WTC11 (cell line): ENCODE measurements around the gene SBK1. TPM values are rescaled to one million over a fixed set of nuclear protein-coding genes. Genes with fewer than 3 reads are reported as not detected.

ENCODE experiments used
- ATAC-seq: fragments of 200-7000 bp; cut with Tn5 transposase; 2 replicates; pipeline ENCODE4 v1.10.0; 2021; ENCODE audit warnings: mild to moderate bottlenecking, moderate library complexity
- CTCF ChIA-PET: fragments of 300-600 bp; sonication (Branson Sonifier 250); formaldehyde crosslinking; loops from one replicate; lab custom pipeline; 2021; ENCODE audit warnings: antibody characterized with exemption; lab: Charles Lee
- POLR2A ChIA-PET: fragments of 350-600 bp; sonication (Branson Sonifier 250); formaldehyde crosslinking; loops from one replicate; lab custom pipeline; 2021; ENCODE audit warnings: antibody characterized with exemption; lab: Charles Lee
- DNase-seq: peaks from one replicate; pipeline ENCODE4 v3.0.0; 2021; ENCODE audit warnings: low spot score
- H3K27ac Mint-ChIP-seq: 2 replicates; pipeline ENCODE4 v1.8.0; 2021; ENCODE audit warnings: mixed read lengths
- H3K27me3 Mint-ChIP-seq: 2 replicates; pipeline ENCODE4 v1.8.0; 2021; ENCODE audit warnings: low read depth, mild to moderate bottlenecking, moderate library complexity, mixed read lengths
- H3K36me3 Mint-ChIP-seq: 2 replicates; pipeline ENCODE4 v1.8.0; 2021; ENCODE audit warnings: mixed read lengths
- H3K4me1 Mint-ChIP-seq: 2 replicates; pipeline ENCODE4 v1.8.0; 2022; ENCODE audit warnings: mixed read lengths
- H3K4me3 Mint-ChIP-seq: 2 replicates; pipeline ENCODE4 v1.8.0; 2021; ENCODE audit warnings: mild to moderate bottlenecking, moderate library complexity, mixed read lengths
- H3K9me3 Mint-ChIP-seq: 2 replicates; pipeline ENCODE4 v1.8.0; 2021; ENCODE audit warnings: mixed read lengths
- EMX1 ChIP-seq: fragments of 250-450 bp; sonication (Bioruptor Pico); IDR thresholded peaks from 2 replicates; pipeline ENCODE4 v1.8.0; 2021; ENCODE audit warnings: mild to moderate bottlenecking
- ERG ChIP-seq: fragments of 250-450 bp; sonication (Bioruptor Pico); IDR thresholded peaks from 2 replicates; pipeline ENCODE4 v1.8.0; 2021; ENCODE audit warnings: mild to moderate bottlenecking
- ESRRA ChIP-seq: sonication (generic); formaldehyde crosslinking; IDR thresholded peaks from 2 replicates; pipeline ENCODE4 v1.8.1; 2022; ENCODE audit warnings: mild to moderate bottlenecking, missing genetic modification reagents, borderline replicate concordance
- GABPB1 ChIP-seq: sonication (generic); formaldehyde crosslinking; IDR thresholded peaks from 2 replicates; pipeline ENCODE4 v1.8.1; 2023; ENCODE audit warnings: mild to moderate bottlenecking, missing genetic modification reagents
- HMGA2 ChIP-seq: fragments of 250-450 bp; sonication (Bioruptor Pico); IDR thresholded peaks from 2 replicates; pipeline ENCODE4 v1.4.0; 2021; ENCODE audit warnings: mild to moderate bottlenecking, moderate library complexity
- JAZF1 ChIP-seq: fragments of 250-450 bp; sonication (Bioruptor Pico); IDR thresholded peaks from 2 replicates; pipeline ENCODE4 v1.9.0; 2021; ENCODE audit warnings: moderate library complexity, mild to moderate bottlenecking, inconsistent platforms
- MYBL2 ChIP-seq: sonication (generic); formaldehyde crosslinking; IDR thresholded peaks from 2 replicates; pipeline ENCODE4 v1.8.1; 2023; ENCODE audit warnings: mild to moderate bottlenecking, moderate library complexity, missing genetic modification reagents
- PREB ChIP-seq: sonication (generic); formaldehyde crosslinking; IDR thresholded peaks from 2 replicates; pipeline ENCODE4 v1.8.1; 2022; ENCODE audit warnings: mild to moderate bottlenecking, missing genetic modification reagents, moderate library complexity, borderline replicate concordance
- PRRX2 ChIP-seq: fragments of 250-450 bp; sonication (Bioruptor Pico); IDR thresholded peaks from 2 replicates; pipeline ENCODE4 v1.8.0; 2021; ENCODE audit warnings: mild to moderate bottlenecking
- RELA ChIP-seq: sonication (generic); formaldehyde crosslinking; IDR thresholded peaks from 2 replicates; pipeline ENCODE4 v1.8.1; 2022; ENCODE audit warnings: missing genetic modification reagents, mild to moderate bottlenecking, borderline replicate concordance
- STAT6 ChIP-seq: sonication (generic); formaldehyde crosslinking; conservative IDR thresholded peaks from 2 replicates; pipeline ENCODE4 v1.8.1; 2023; ENCODE audit warnings: mild to moderate bottlenecking, low read depth, missing genetic modification reagents, moderate library complexity
- TEAD1 ChIP-seq: sonication (generic); formaldehyde crosslinking; IDR thresholded peaks from 2 replicates; pipeline ENCODE4 v1.8.0; 2022; ENCODE audit warnings: mild to moderate bottlenecking, missing genetic modification reagents
- TP53 ChIP-seq: sonication (generic); formaldehyde crosslinking; IDR thresholded peaks from 2 replicates; pipeline ENCODE4 v1.8.1; 2023; ENCODE audit warnings: mild to moderate bottlenecking, missing genetic modification reagents
- ZBTB21 ChIP-seq: sonication (generic); formaldehyde crosslinking; IDR thresholded peaks from 2 replicates; pipeline ENCODE4 v1.8.1; 2023; ENCODE audit warnings: mild to moderate bottlenecking, missing genetic modification reagents, borderline replicate concordance
- ZMAT4 ChIP-seq: fragments of 250-450 bp; sonication (Bioruptor Pico); IDR thresholded peaks from 2 replicates; pipeline ENCODE4 v1.9.0; 2021; ENCODE audit warnings: mild to moderate bottlenecking
- ZNF317 ChIP-seq: sonication (generic); formaldehyde crosslinking; IDR thresholded peaks from 2 replicates; pipeline ENCODE4 v1.8.1; 2023; ENCODE audit warnings: low read depth, mild to moderate bottlenecking, moderate library complexity, missing genetic modification reagents, borderline replicate concordance
- ZNF416 ChIP-seq: fragments of 250-450 bp; sonication (Bioruptor Pico); IDR thresholded peaks from 2 replicates; pipeline ENCODE4 v1.9.0; 2021; ENCODE audit warnings: mild to moderate bottlenecking, inconsistent platforms
- total RNA-seq: library from RNA; stranded (reverse); gene quantifications from 3 replicates; pipeline ENCODE4 v1.2.3, GENCODE V29; 2021
- TF ChIP-seq, protein P1 (sequence below): fragments of 250-450 bp; sonication (Bioruptor Pico); IDR thresholded peaks from 2 replicates; pipeline ENCODE4 v1.9.0; 2021; ENCODE audit warnings: mild to moderate bottlenecking, borderline replicate concordance
- TF ChIP-seq, protein P2 (sequence below): sonication (generic); formaldehyde crosslinking; IDR thresholded peaks from 2 replicates; pipeline ENCODE4 v1.8.1; 2023; ENCODE audit warnings: mild to moderate bottlenecking, missing genetic modification reagents, moderate library complexity
- TF ChIP-seq, protein P3 (sequence below): sonication (generic); formaldehyde crosslinking; IDR thresholded peaks from 2 replicates; pipeline ENCODE4 v1.8.0; 2022; ENCODE audit warnings: mild to moderate bottlenecking, missing genetic modification reagents

The SBK1 gene
- total RNA-seq, 1 experiment from 2014 or later: 85.7 TPM

- TF ChIP-seq, protein P1, sequence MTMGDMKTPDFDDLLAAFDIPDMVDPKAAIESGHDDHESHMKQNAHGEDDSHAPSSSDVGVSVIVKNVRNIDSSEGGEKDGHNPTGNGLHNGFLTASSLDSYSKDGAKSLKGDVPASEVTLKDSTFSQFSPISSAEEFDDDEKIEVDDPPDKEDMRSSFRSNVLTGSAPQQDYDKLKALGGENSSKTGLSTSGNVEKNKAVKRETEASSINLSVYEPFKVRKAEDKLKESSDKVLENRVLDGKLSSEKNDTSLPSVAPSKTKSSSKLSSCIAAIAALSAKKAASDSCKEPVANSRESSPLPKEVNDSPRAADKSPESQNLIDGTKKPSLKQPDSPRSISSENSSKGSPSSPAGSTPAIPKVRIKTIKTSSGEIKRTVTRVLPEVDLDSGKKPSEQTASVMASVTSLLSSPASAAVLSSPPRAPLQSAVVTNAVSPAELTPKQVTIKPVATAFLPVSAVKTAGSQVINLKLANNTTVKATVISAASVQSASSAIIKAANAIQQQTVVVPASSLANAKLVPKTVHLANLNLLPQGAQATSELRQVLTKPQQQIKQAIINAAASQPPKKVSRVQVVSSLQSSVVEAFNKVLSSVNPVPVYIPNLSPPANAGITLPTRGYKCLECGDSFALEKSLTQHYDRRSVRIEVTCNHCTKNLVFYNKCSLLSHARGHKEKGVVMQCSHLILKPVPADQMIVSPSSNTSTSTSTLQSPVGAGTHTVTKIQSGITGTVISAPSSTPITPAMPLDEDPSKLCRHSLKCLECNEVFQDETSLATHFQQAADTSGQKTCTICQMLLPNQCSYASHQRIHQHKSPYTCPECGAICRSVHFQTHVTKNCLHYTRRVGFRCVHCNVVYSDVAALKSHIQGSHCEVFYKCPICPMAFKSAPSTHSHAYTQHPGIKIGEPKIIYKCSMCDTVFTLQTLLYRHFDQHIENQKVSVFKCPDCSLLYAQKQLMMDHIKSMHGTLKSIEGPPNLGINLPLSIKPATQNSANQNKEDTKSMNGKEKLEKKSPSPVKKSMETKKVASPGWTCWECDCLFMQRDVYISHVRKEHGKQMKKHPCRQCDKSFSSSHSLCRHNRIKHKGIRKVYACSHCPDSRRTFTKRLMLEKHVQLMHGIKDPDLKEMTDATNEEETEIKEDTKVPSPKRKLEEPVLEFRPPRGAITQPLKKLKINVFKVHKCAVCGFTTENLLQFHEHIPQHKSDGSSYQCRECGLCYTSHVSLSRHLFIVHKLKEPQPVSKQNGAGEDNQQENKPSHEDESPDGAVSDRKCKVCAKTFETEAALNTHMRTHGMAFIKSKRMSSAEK (CRISPR knock-in tag): no peak
- no peak for TF ChIP-seq EMX1 (CRISPR knock-in tag)
- TF ChIP-seq, protein P2, sequence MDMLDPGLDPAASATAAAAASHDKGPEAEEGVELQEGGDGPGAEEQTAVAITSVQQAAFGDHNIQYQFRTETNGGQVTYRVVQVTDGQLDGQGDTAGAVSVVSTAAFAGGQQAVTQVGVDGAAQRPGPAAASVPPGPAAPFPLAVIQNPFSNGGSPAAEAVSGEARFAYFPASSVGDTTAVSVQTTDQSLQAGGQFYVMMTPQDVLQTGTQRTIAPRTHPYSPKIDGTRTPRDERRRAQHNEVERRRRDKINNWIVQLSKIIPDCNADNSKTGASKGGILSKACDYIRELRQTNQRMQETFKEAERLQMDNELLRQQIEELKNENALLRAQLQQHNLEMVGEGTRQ (CRISPR knock-in tag): no peak
- no peak for TF ChIP-seq STAT6 (CRISPR knock-in tag)
- no peak for TF ChIP-seq ZNF416 (CRISPR knock-in tag)
- TF ChIP-seq ZNF317 (CRISPR knock-in tag): no peak
- TF ChIP-seq PRRX2: no peak
- no peak for TF ChIP-seq ESRRA (CRISPR knock-in tag)
- no peak for TF ChIP-seq JAZF1
- TF ChIP-seq RELA (CRISPR knock-in tag): no peak
Measured at GRCh38 chr16:28279006-28279405, 13.3 kb upstream of the SBK1 start (continued).

GRCh38 chr16:28280881-28281836 is 11.2 kb upstream of the SBK1 start:
- no peak overlapping the region for H3K27ac Mint-ChIP-seq
- H3K4me3 Mint-ChIP-seq: no peak overlapping the region
- H3K27me3 Mint-ChIP-seq: peaks cover 18% of the 10 kb centered on the region
- DNase-seq (no peak), ATAC-seq (no peak)
- H3K4me1 Mint-ChIP-seq: peaks cover 21% of the 10 kb centered on the region
- ChIA-PET POLR2A (interaction anchor here (0.6 kb wide), 1 partner anchor 11 kb away, joined by 3 read pairs; the partner anchor contains the start of gene SBK1), CTCF (interaction anchor here (0.7 to 4.2 kb wide), 6 partner anchors 11 to 40 kb away, joined by 5 to 23 read pairs (median 9); partner anchors contain the start of gene SBK1)
- H3K9me3 Mint-ChIP-seq: no peaks in the 10 kb centered on the region
- peaks cover 5% of the 10 kb centered on the region for H3K36me3 Mint-ChIP-seq
- TF ChIP-seq TP53: no peak
- TF ChIP-seq HMGA2: no peak
- no peak for TF ChIP-seq MYBL2 (CRISPR knock-in tag)
- TF ChIP-seq PREB: no peak
- TF ChIP-seq TEAD1 (CRISPR knock-in tag): no peak
- TF ChIP-seq, protein P3, sequence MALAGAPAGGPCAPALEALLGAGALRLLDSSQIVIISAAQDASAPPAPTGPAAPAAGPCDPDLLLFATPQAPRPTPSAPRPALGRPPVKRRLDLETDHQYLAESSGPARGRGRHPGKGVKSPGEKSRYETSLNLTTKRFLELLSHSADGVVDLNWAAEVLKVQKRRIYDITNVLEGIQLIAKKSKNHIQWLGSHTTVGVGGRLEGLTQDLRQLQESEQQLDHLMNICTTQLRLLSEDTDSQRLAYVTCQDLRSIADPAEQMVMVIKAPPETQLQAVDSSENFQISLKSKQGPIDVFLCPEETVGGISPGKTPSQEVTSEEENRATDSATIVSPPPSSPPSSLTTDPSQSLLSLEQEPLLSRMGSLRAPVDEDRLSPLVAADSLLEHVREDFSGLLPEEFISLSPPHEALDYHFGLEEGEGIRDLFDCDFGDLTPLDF: no peak
- no peak for TF ChIP-seq GABPB1 (CRISPR knock-in tag)
- no peak for TF ChIP-seq JAZF1
- TF ChIP-seq ERG (CRISPR knock-in tag): no peak
- TF ChIP-seq ZBTB21: no peak
- no peak for TF ChIP-seq ZMAT4 (CRISPR knock-in tag)
